Activated T-helper 1 cell treated with anti-CD3 and anti-CD28 coated beads, Interleukin-2, amount 50 U/mL, for 16 hours (primary cell): ENCODE measurements around the gene HS3ST5.
"Not testable (repeated sequence)": the region's sequence is repeated elsewhere in the genome, so short reads cannot be mapped to it uniquely, and the experiment has no call there.

ENCODE experiments used
- DNase-seq, 2 donors: peaks; one replicate each; pipeline ENCODE4 v3.0.0-alpha.2; 2020; ENCODE audit warnings: low read depth in 1 of 2, low spot score in 1 of 2

Gene HS3ST5

DNA sequence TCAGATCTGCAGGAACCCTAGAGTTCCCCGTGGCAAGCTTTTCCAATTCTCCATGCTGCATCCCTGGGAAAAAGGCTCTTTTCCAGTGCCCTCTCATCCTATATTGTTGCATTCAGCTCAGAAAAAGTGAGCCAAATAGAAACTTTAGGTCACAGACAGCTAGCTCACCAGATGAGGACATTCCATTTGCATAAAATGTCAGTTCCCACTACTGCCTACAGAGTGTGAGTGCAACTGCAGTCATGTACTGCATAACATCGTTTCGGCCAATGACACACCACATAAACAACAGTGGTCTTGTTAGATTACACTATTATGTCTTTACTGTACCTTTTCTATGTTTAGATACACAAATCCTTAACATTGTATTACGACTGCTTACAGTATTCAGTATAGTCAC, 8.6 kb downstream of the HS3ST5 start:
- no peak for DNase-seq

GRCh38 chr6:114327074-114327473, 15.7 kb downstream of the HS3ST5 start:
- no peak for DNase-seq

GRCh38 chr6:114323784-114324183, 19.0 kb downstream of the HS3ST5 start:
- no peak for DNase-seq

DNA sequence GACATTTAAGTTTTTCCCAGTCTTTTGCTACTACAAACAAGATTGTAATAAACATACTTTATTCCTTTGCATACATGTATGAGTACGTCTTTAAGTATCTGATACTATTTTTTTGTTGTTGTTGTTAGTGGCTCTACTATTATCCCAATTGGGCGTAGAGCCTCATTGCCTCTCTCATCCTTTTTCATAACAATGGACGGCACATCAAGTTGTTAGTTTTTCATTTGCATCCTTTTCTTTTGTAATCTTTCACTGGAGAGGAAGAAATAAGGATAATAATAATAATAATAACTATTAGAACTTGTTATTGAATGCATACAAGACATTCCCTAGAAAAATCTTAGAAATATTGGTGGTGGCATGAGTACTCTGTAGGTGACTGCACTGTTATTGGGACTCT, 23.1 kb downstream of the HS3ST5 start:
- DNase-seq = no peak

- DNase-seq = no peak
These were observed 26.8 kb downstream of the HS3ST5 start for GRCh38 chr6:114315831-114316595.

- DNase-seq = not testable (repeated sequence)
These were observed 29.0 kb downstream of the HS3ST5 start for GRCh38 chr6:114313816-114314215.

- DNase-seq = no peak
These were observed 29.9 kb downstream of the HS3ST5 start for GRCh38 chr6:114312931-114313330.

GRCh38 chr6:114310053-114310452, 32.8 kb downstream of the HS3ST5 start:
- DNase-seq = no peak

DNA sequence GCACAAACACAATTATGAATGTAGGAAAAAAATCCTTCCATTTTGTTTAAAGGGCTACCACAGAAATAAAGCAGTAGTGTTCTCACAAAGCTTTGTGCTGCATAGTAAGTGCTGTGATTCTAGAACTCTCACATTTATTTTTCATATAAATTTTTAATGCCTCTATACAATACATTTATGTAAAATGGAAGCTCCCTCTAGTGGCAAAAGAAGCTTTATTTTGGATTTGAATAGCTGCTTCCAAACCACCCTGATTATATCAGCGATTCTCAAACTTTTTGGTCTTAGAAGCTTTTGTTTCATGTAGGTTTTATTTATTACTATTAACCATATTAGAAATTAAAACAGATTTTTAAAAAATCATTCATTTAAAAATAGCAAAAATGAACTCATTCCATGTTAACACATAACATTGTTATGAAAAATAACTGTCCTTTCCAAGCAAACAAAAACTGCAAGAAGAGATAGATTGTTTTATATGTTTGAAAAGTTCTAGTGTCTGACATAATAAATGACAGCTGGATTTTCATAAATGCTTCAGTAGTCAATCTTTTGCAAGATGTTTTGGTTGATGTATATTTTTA, 38.4 kb downstream of the HS3ST5 start:
- no peak for DNase-seq

DNA sequence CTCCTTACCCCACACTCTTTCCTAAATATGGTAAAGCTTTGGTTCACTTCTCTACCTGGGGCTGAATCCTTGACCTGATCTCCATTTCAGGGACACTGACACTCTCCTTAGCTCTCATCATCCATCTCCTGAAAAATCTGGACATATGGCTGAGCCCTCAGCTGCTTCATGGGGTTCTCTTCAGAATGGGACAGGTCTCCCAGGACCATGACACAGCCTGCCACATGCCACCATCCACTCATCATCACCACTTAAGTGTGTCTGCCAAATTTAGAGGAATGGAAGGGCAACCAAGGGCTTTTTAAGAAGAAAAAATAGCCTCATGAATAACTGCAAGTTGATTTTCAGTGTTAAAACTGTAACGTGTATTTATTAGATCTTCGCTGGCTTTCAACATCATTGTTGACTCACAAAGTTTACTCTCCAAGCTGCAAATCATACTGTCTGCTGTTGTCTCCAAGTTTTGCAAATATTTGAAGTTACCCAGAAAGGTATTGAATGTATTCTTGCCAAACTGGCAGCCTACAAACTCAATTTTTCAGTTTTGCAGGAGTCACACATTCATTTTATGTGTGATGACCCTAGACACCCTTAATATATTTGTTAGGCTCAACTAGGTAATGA, 41.1 kb downstream of the HS3ST5 start:
- no peak for DNase-seq

GRCh38 chr6:114297135-114297534, 45.7 kb downstream of the HS3ST5 start:
- no peak for DNase-seq

GRCh38 chr6:114292431-114292830, 50.4 kb downstream of the HS3ST5 start:
- no peak for DNase-seq

DNA sequence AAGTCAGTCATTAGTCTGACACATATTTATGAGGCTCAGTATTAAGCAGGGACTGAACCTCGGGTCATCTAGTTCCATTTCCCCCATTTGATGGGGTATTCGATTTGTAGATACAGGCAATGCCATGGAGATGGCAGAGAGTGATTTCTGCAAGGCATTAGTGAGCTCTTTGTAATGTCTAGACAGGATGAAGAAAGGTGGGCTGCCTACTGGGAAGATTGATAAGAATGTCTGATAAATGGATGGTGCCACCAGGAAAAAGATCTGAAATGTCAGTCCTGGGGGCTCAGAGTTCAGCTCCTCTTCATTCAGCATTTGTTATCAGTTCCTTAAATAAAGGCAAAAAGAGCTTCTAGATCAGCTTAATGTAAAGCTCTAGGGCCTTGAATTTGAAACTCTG, 51.4 kb downstream of the HS3ST5 start:
- DNase-seq = no peak

GRCh38 chr6:114290864-114291263, 52.0 kb downstream of the HS3ST5 start:
- no peak for DNase-seq

GRCh38 chr6:114288701-114289495, 53.9 kb downstream of the HS3ST5 start:
- DNase-seq = no peak

- DNase-seq = no peak
These were observed 55.4 kb downstream of the HS3ST5 start for GRCh38 chr6:114287461-114287860.

DNA sequence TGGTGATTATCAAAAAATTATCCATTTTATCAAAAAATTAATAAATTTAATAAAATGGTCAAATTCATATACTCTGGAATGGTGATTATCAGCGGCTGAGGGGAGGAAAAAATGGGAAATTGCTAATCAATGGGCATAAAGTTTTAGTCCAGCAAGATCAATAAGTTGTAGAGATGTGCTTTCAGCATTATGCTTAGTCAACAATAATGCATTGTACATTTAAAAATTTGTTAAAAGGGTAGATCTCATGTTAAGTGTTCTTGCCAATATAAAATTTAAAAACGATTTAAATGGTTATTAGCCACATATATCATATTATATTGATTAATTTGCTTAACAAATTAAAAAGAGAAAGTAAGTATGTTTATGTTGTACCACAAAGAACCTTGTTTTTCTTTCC, 56.6 kb downstream of the HS3ST5 start:
- no peak for DNase-seq

DNA sequence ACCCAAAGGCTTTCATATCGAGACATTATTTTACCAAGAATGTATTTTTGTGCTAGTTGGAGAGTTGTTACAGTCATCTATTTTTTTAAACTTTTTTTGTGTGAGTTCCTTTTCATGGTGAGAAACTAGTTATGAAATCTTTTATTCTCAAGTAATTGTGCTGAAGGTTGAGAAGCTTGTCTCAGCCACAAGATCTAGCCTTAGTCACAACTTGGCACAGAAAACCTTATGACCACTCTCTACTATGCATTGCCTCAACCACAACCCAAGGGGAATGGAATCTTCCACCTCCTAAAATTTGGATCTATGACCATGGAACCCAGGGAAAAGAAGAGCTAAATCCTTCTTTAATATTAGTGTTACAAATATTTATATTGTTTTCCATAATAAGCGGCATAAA, 58.5 kb downstream of the HS3ST5 start:
- no peak for DNase-seq

DNA sequence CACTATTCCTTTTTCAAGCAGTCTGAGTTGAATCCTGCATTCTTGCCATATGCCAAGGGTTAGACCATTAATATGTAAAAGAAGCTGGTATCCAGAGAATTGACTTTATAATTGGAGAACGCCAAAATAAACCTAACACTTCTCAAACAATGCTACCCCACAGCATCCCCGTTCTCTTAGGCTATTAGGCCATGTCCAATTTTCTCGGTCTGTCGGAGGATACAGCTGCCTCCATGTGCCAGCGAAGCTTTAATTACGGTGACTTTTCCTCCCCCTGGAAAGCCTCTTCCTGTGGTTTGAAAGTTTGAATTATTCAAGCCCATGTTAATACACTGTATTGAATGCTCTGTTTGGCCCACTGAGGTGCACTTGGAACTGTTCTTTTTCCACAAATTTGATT, 60.5 kb downstream of the HS3ST5 start:
- no peak for DNase-seq

DNA sequence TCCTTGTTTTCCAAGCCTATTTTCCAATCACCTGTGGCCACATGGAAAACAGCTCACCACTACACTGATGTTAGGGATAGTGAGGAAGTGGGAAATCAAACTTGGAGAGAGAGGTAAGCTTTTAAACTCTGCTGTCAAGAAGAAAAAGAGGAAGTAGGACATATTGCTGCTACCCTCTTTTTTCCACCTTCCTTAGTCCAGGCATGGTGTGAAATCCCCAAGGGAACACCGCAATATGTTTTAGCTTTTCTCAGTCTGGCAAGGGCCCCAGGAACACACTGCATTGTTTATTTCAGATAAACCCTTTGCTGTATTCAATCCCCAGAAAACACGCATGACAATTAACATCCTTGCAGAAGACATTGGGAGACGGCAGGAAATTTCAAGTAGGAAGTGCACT, 61.3 kb downstream of the HS3ST5 start:
- no peak for DNase-seq

- DNase-seq = no peak
These were observed 62.4 kb downstream of the HS3ST5 start for GRCh38 chr6:114280239-114280982.
